Astrocyte (in vitro differentiated cells and primary cell): ENCODE data around the gene RFX1.

Experiments used
- EZH2 ChIP-seq: IDR thresholded peaks from 2 replicates; pipeline ENCODE4 v1.6.1; 2012; ENCODE audit warnings: mild to moderate bottlenecking, low read length, inconsistent platforms; ENCODE audit not compliant: insufficient read depth
- TF ChIP-seq, protein P1 (sequence below): IDR thresholded peaks from 2 replicates; pipeline ENCODE4 v1.5.1; 2011; ENCODE audit warnings: low read depth, mild to moderate bottlenecking, inconsistent platforms, low read length, moderate library complexity; ENCODE audit not compliant: insufficient read depth

DNA sequence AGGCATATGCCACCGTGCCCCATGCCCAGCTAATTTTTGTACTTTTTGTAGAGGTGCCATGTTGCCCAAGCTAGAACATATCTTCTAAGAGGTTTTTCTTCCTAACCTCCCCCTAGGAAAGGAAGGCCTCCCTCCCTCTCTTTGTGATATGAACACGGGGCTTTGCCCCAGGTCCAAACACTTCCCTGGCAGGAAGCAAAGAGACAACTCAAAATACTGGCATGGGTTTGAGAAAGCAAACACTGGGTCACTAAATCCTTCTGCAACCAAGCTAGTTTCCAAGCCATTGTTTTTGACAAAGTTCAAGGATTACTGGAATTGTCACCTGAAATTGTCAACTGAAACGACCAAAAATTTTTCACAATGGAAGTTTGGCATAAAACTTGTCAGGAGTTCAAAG, 91.3 kb downstream of the RFX1 start:
- TF ChIP-seq, protein P1, sequence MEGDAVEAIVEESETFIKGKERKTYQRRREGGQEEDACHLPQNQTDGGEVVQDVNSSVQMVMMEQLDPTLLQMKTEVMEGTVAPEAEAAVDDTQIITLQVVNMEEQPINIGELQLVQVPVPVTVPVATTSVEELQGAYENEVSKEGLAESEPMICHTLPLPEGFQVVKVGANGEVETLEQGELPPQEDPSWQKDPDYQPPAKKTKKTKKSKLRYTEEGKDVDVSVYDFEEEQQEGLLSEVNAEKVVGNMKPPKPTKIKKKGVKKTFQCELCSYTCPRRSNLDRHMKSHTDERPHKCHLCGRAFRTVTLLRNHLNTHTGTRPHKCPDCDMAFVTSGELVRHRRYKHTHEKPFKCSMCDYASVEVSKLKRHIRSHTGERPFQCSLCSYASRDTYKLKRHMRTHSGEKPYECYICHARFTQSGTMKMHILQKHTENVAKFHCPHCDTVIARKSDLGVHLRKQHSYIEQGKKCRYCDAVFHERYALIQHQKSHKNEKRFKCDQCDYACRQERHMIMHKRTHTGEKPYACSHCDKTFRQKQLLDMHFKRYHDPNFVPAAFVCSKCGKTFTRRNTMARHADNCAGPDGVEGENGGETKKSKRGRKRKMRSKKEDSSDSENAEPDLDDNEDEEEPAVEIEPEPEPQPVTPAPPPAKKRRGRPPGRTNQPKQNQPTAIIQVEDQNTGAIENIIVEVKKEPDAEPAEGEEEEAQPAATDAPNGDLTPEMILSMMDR = no peak
- no peak for TF ChIP-seq EZH2
